Astrocyte of the spinal cord (primary cell): Measurements from ENCODE around the gene DEPDC1.
A peak's percentile ranks its signal among the peaks of the same experiment; 100 is the strongest.

Experiments used
- DNase-seq: peaks from one replicate; pipeline ENCODE4 v3.0.0; 2011; ENCODE audit warnings: low read depth, low spot score
- H3K4me3 ChIP-seq: 2 replicates; pipeline ENCODE4 v1.5.1; 2011; ENCODE audit warnings: low read depth, mild to moderate bottlenecking, low read length, moderate library complexity
- CTCF ChIP-seq: IDR thresholded peaks from 2 replicates; pipeline ENCODE4 v1.5.1; 2012; ENCODE audit warnings: low read depth, mild to moderate bottlenecking, low read length, inconsistent platforms
- in situ Hi-C: cut with HindIII; loops from 2 replicates; pipeline ENCODE4 v1.10.0; 2017; ENCODE audit warnings: low sequenced_read_pairs

The DEPDC1 gene

GRCh38 chr1:68460935-68461334, 35.9 kb downstream of the DEPDC1 start:
- in situ Hi-C loops = no loop called here
- no peak overlapping the region for H3K4me3 ChIP-seq
- DNase-seq = no peak
- no peak for TF ChIP-seq CTCF

GRCh38 chr1:68459796-68460195, 37.1 kb downstream of the DEPDC1 start:
- in situ Hi-C loops = no loop called here
- no peak for TF ChIP-seq CTCF
- peak; percentile 22 for DNase-seq
- H3K4me3 ChIP-seq = no peak overlapping the region

- no peak for TF ChIP-seq CTCF
- H3K4me3 ChIP-seq = no peak overlapping the region
- DNase-seq = no peak
- in situ Hi-C loops = no loop called here
Measured at GRCh38 chr1:68459091-68459490, 37.8 kb downstream of the DEPDC1 start.

- H3K4me3 ChIP-seq = no peak overlapping the region
- no peak for TF ChIP-seq CTCF
- in situ Hi-C loops = no loop called here
- no peak for DNase-seq
Measured at GRCh38 chr1:68456202-68456601, 40.7 kb downstream of the DEPDC1 start.

GRCh38 chr1:68454534-68454933, 42.3 kb downstream of the DEPDC1 start:
- DNase-seq = no peak
- in situ Hi-C loops = no loop called here
- no peak overlapping the region for H3K4me3 ChIP-seq
- no peak for TF ChIP-seq CTCF

- in situ Hi-C loops = no loop called here
- TF ChIP-seq CTCF = no peak
- DNase-seq = peak; percentile 19
- H3K4me3 ChIP-seq = no peak overlapping the region
Measured at GRCh38 chr1:68453060-68453670, 43.7 kb downstream of the DEPDC1 start.

GRCh38 chr1:68449901-68450300, 47.0 kb downstream of the DEPDC1 start, which contains the start of gene RPE65:
RPE65 (minus strand) TSS chr1:68449954; CDS start chr1:68449905, 49 bp downstream.
- H3K4me3 ChIP-seq = no peak within 1 kb of the TSS
- TF ChIP-seq CTCF = no peak
- DNase-seq = peak; percentile 59
- in situ Hi-C loops = no loop called here
